Activated T-helper 1 cell treated with anti-CD3 and anti-CD28 coated beads, Interleukin-12 subunit alpha, Interleukin-12 subunit beta, Interleukin-2, Interleukin-4 antibody, amounts not matched to agents 30 ng/mL and 10 ng/mL and 1 ng/mL, durations not matched to agents 14 hours and 24 hours and 36 hours (primary cell): Measurements from ENCODE around the gene MLLT10. TPM values are rescaled to one million over a fixed set of nuclear protein-coding genes. Genes with fewer than 3 reads are reported as not detected.
A peak's percentile ranks its signal among the peaks of the same experiment; 100 is the strongest.
"Not testable (repeated sequence)": the region's sequence is repeated elsewhere in the genome, so short reads cannot be mapped to it uniquely, and the experiment has no call there.

Source experiments
- DNase-seq: peaks from one replicate; pipeline ENCODE4 v3.0.0; 2021; ENCODE audit warnings: low spot score
- H3K27ac Mint-ChIP-seq: one replicate; pipeline ENCODE4 v1.8.0; 2021; ENCODE audit warnings: mild to moderate bottlenecking, mixed read lengths
- H3K27me3 Mint-ChIP-seq: one replicate; pipeline ENCODE4 v1.8.0; 2022; ENCODE audit warnings: mild to moderate bottlenecking, moderate library complexity, mixed read lengths; ENCODE audit not compliant: insufficient read depth
- H3K36me3 Mint-ChIP-seq: one replicate; pipeline ENCODE4 v1.8.0; 2021; ENCODE audit warnings: low read depth, mixed read lengths
- H3K4me1 Mint-ChIP-seq: one replicate; pipeline ENCODE4 v1.8.0; 2021; ENCODE audit warnings: low read depth, mixed read lengths
- H3K4me3 Mint-ChIP-seq: one replicate; pipeline ENCODE4 v1.8.0; 2021; ENCODE audit warnings: mild to moderate bottlenecking, moderate library complexity, mixed read lengths
- H3K9me3 Mint-ChIP-seq: one replicate; pipeline ENCODE4 v1.8.0; 2021; ENCODE audit warnings: mixed read lengths
- intact Hi-C: fragments of 100-400 bp; cut with micrococcal nuclease; formaldehyde crosslinking; loops from one replicate; pipeline ENCODE4 v1.15.1; 2024
- total RNA-seq: library from RNA; stranded (reverse); gene quantifications from 2 replicates; pipeline ENCODE4 v1.2.3, GENCODE V29; 2022

Gene MLLT10
- total RNA-seq, 1 donor from 2014 or later: 43.1 TPM

DNA sequence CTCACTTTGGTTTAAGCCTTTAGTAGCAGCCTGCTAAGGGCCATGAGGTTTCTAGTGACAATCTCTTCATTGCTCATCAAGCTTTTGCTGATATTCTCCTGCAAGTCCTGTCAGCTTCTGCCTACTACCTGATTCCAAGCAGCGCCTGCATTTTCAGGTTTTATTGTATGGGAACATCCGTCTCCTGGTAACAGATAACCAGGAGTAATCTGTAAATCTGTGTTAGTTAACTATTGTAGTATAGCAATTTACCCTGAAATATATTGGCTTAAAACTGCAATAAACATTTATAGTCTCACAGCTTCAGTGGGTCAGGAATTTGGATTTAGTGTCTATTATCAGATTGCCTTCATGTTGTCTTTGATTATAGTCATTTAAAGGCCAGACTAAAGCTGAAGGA is 94.0 kb downstream of the MLLT10 start:
- no peak for DNase-seq
- intact Hi-C loops: no loop called here
- Mint-ChIP-seq H3K4me1 (peaks cover 32% of the 10 kb centered on the region), H3K36me3 (peaks cover 35% of the 10 kb centered on the region), H3K4me3 (no peak overlapping the region), H3K27me3 (no peaks in the 10 kb centered on the region), H3K27ac (no peak overlapping the region), H3K9me3 (no peaks in the 10 kb centered on the region)

DNA sequence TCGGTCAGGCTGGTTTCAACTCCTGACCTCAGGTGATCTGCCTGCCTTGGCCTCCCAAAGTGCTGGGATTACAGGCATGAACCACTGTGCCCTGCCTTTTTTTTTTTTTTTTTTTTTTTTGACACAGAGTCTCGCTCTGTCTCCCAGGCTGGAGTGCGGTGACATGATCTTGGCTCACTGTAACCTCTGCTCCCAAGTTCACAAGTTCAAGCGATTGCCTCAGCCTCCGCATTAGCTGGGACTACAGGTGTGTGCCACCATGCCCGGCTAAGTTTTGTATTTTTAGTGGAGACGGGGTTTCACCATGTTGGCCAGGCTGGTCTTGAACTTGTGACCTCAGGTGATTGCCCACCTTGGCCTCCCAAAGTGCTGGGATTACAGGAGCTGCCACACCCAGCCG is 94.6 kb downstream of the MLLT10 start:
- H3K4me3 Mint-ChIP-seq, intact Hi-C loops, DNase-seq, H3K27me3 Mint-ChIP-seq, H3K27ac Mint-ChIP-seq, H3K9me3 Mint-ChIP-seq: not testable (repeated sequence)
- Mint-ChIP-seq H3K4me1 (peaks cover 32% of the 10 kb centered on the region), H3K36me3 (peaks cover 35% of the 10 kb centered on the region)

DNA sequence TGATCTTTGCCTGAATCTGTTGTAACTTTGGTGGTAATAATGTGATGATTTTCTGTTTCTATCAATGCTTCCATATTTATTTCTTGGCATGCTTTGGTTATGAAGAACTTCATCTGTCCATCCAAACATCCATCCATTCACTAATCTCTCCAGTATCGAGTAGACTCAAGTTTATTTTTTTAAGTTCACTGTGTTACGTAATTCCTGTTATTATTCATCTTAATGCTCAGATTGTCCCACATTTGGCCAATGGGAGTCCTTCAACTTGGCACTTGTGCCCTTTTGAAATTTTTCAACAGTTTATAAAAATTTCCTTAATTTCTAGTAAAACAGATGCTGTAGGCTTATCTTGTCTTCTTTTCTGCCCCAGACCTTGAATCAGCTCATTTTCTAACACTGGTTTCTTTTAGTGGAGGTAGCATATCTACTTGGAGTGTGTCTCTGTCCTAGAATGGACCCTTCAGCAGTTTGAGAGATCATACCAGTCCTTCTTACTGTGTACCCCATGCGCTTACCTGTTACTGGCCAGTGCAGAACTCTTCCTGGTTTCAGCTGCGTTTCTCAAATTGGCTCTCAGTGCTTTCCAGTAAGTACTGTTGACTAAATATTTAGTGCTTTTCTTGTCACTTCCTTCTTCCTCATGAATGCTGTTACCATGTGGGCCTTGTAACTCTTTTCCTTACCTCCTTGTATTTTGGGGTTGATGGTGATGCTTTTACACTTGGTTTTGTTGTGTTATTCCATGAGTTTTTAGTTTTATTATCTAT is 100.8 kb downstream of the MLLT10 start:
- Mint-ChIP-seq H3K27ac (peak overlapping the region; percentile 41), H3K9me3 (no peaks in the 10 kb centered on the region), H3K4me1 (peaks cover 25% of the 10 kb centered on the region), H3K27me3 (no peaks in the 10 kb centered on the region), H3K36me3 (peaks cover 19% of the 10 kb centered on the region), H3K4me3 (no peak overlapping the region)
- no peak for DNase-seq
- intact Hi-C loops: loop anchor here (5.0 kb wide), 1 partner anchor 43 kb away; no protein-coding TSS in a partner anchor

DNA sequence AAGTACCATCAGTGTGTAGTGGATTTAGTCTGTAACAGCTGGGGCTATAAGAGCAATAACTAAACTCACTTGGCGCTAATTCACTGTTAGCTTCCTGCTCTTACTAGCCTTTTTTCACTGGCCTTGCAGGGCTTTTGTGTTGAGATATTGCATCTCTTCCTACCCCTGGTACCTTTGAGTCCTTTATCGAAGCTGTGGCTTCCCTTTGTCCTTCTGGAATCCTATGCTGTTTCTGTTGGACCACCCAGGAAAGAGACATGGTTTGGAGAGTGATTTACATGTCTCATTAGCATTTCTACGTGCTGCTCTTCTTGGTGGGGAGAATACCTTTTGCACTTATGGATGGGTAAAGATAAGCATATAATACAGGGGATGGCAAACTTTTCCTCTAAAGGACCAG is 103.8 kb downstream of the MLLT10 start:
- Mint-ChIP-seq H3K4me3 (no peak overlapping the region), H3K27me3 (no peaks in the 10 kb centered on the region), H3K9me3 (no peaks in the 10 kb centered on the region), H3K36me3 (peaks cover 12% of the 10 kb centered on the region), H3K27ac (peak overlapping the region; percentile 25), H3K4me1 (peaks cover 17% of the 10 kb centered on the region)
- intact Hi-C loops: loop anchor here (5.0 kb wide), 1 partner anchor 40 kb away; no protein-coding TSS in a partner anchor
- no peak for DNase-seq

DNA sequence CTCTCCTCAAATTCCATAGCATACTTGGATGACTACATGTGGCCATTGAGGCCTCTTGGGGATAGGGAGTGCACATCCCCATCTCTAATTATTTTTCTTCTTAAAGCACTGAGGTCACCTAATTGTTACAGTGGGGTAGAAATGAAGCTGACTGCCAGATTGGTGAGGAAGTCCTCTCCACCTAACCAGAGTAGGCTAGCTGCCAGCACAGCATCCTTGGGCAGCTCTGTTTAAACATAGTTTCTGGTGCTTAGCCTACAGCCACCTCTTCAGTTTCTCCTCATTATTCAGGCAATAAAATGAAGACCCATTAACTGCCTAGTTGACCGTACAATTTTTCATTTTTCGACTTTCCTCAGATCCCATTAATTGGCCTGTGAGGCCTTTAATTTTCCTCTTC is 104.6 kb downstream of the MLLT10 start:
- Mint-ChIP-seq H3K27me3 (no peaks in the 10 kb centered on the region), H3K4me1 (peaks cover 17% of the 10 kb centered on the region), H3K36me3 (peaks cover 13% of the 10 kb centered on the region), H3K9me3 (no peaks in the 10 kb centered on the region), H3K4me3 (no peak overlapping the region), H3K27ac (no peak overlapping the region)
- intact Hi-C loops: loop anchor here (5.0 kb wide), 1 partner anchor 39 kb away; no protein-coding TSS in a partner anchor
- DNase-seq: no peak

DNA sequence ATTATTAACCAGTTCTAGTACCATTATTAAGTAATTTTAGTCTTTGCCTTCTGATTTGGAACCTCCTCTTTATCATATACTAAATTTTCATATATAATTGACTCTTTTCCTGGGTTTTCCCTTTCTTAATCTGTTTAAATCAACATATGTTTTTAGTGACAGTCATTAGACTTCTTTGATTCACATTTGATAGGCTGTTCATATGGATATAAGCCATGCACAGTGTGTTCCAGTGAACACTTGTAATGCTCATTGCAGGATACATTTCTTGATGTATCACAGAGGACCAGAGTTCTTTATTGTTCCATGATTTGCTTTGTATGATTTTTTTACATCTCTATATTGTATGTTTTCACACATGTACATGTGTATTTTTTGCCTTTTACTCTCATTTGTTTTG is 114.0 kb downstream of the MLLT10 start:
- peaks cover 14% of the 10 kb centered on the region for H3K36me3 Mint-ChIP-seq
- no peaks in the 10 kb centered on the region for H3K27me3 Mint-ChIP-seq
- H3K4me3 Mint-ChIP-seq: no peak overlapping the region
- intact Hi-C loops: no loop called here
- H3K4me1 Mint-ChIP-seq: peaks cover 19% of the 10 kb centered on the region
- no peak for DNase-seq
- H3K9me3 Mint-ChIP-seq: peaks cover 8% of the 10 kb centered on the region
- H3K27ac Mint-ChIP-seq: no peak overlapping the region

DNA sequence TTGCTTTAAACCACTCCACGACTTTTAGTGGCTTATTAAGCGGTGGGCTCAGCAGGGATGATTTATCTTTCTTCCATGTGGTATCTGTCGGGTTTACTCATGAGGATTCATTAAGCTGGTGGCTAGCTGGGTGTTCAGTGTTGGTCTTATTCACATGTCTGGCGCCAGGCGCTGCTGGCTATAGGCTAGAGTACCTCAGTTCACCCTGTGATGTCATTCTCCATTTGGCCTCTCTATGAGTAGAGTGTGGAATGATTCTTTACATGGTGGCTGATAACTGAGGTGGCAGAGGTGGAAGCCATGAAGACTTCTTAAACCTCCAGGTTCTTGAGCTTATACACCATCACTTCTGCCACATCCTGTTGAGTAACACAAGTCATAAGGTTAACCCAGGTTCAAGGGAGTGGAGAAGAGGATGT is 115.4 kb downstream of the MLLT10 start:
- no peak for DNase-seq
- H3K9me3 Mint-ChIP-seq: peaks cover 8% of the 10 kb centered on the region
- peaks cover 13% of the 10 kb centered on the region for H3K36me3 Mint-ChIP-seq
- peak overlapping the region; percentile 48 for H3K4me3 Mint-ChIP-seq
- H3K4me1 Mint-ChIP-seq: peaks cover 19% of the 10 kb centered on the region
- peak overlapping the region; percentile 85 for H3K27ac Mint-ChIP-seq
- intact Hi-C loops: no loop called here
- no peaks in the 10 kb centered on the region for H3K27me3 Mint-ChIP-seq

DNA sequence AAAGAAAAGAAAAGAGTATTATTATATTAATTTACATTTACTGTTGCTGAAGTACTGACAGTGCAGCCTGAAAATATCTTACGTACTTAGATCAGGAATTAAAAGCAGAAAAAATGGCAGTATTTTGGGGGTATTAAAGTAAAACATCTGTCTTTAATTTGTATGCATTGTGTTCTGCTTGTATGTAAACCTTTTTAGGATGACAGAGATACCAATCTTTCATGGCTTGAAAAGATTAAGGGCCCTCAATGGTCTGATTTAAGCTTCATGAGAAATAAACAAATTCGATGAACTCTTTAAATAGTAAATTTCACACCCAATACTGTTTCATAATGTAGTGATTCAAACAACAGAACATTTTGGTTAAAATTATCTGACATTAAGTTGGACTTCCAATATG is 116.3 kb downstream of the MLLT10 start:
- Mint-ChIP-seq H3K9me3 (peaks cover 8% of the 10 kb centered on the region), H3K27ac (no peak overlapping the region), H3K27me3 (no peaks in the 10 kb centered on the region), H3K36me3 (peaks cover 13% of the 10 kb centered on the region), H3K4me3 (no peak overlapping the region), H3K4me1 (peaks cover 19% of the 10 kb centered on the region)
- DNase-seq: no peak
- intact Hi-C loops: no loop called here

DNA sequence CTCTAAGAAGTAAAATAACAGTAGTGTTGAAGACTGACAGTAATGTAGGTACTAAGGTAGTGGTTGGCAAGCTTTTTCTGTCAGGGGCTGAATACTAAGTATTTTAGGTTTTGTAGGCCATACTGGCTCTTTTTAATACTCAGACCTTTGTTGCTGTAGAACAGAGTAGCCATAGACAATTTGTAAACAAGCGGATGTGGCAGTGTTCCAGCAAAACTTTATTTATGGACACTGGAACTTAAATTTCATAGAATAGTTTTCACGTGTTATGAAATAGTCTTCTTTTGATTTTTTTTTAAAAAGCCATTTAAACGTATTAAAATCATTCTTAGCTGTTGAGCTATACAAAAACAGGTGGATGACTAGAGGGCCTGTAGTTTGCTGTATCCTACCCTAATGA is 121.2 kb downstream of the MLLT10 start:
- H3K4me3 Mint-ChIP-seq: no peak overlapping the region
- no peak for DNase-seq
- no peaks in the 10 kb centered on the region for H3K27me3 Mint-ChIP-seq
- no peaks in the 10 kb centered on the region for H3K9me3 Mint-ChIP-seq
- intact Hi-C loops: no loop called here
- no peaks in the 10 kb centered on the region for H3K4me1 Mint-ChIP-seq
- H3K27ac Mint-ChIP-seq: no peak overlapping the region
- no peaks in the 10 kb centered on the region for H3K36me3 Mint-ChIP-seq

DNA sequence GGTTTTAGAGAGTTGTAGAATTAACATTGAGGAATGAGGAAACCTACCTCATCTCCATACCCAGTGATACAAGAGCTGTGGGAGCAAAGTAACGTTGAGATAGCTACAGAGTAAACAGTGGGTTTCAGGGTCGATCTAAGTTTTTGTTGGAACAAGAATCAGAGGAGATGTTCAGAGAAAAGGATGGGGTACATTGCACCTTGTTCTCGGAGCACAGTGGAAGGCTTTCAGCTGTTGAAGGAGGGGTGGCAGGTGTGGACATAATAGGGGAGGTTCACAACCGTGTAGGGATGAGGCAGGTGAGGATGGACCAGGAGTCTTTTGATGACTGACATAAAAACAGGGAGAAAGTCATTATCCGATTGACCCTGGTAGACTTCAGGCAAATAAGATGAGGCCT is 121.7 kb downstream of the MLLT10 start:
- H3K4me1 Mint-ChIP-seq: no peaks in the 10 kb centered on the region

DNA sequence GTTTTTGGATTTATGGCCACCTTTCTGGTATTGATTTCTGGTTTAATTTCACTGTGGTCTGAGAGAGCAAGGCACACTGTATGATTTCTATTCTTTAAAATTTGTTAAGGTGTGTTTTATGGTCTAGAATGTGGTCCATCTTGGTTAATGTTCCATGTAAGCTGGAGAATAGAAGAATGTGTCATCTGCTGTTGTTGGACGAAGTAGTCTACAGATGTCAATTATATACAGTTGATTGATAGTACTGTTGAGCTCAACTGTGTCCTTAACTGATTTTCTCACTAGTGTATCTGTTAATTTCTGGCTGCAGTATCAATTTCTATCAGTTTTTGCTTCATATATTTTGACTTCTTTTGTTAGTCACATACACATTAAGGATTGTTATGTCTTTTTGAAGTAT is 127.1 kb downstream of the MLLT10 start:
- Mint-ChIP-seq H3K4me3 (no peak overlapping the region), H3K9me3 (no peaks in the 10 kb centered on the region), H3K27ac (no peak overlapping the region), H3K27me3 (no peaks in the 10 kb centered on the region), H3K36me3 (peaks cover 3% of the 10 kb centered on the region), H3K4me1 (peaks cover 9% of the 10 kb centered on the region)
- no peak for DNase-seq
- intact Hi-C loops: no loop called here

More for the DNA sequence above, 121.7 kb downstream of the MLLT10 start:
- Mint-ChIP-seq H3K27me3 (no peaks in the 10 kb centered on the region), H3K4me3 (no peak overlapping the region), H3K27ac (no peak overlapping the region), H3K36me3 (no peaks in the 10 kb centered on the region), H3K9me3 (no peaks in the 10 kb centered on the region)
- DNase-seq: no peak
- intact Hi-C loops: no loop called here

DNA sequence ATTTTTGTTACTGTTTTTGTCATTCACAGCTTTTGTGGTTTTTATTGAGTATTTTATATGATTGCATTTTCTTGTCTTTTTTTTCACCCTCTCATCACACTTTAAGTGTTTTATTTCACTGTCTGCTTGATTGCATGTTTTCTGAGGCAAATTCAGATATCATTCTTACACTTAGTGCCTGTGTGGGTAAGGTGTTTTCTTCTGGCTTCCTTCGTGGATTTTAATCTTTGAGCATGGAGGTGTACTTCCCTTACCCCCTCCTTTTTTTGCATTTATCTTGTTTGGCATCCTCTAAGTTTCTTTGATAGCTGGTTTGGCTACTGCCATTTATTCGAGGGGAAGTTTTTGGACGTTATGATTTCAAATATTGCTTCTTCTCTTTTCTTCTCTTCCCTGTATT is 127.9 kb downstream of the MLLT10 start:
- Mint-ChIP-seq H3K27me3 (no peaks in the 10 kb centered on the region), H3K36me3 (peaks cover 3% of the 10 kb centered on the region), H3K4me3 (no peak overlapping the region), H3K4me1 (peaks cover 12% of the 10 kb centered on the region), H3K27ac (no peak overlapping the region), H3K9me3 (no peaks in the 10 kb centered on the region)
- no peak for DNase-seq
- intact Hi-C loops: no loop called here

DNA sequence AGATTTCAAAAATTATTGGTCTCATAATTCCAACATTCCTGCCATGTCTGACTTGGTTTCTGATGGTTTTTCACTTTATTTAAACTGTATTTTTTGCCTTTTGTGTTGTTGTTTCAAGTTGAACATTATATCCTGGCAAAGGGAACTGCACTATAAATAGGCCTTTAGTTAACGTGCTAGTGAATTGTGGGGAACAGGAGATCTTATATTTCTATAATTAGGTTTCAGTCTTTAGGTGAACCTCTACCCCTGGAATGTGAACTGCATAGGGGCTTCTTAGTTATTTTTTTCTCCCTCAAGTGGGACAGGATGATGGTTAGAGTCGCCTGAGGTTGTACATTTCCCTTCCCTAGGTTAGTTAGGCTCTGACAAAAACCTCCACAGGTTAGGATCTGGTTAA is 128.6 kb downstream of the MLLT10 start:
- Mint-ChIP-seq H3K36me3 (peaks cover 3% of the 10 kb centered on the region), H3K27ac (no peak overlapping the region), H3K4me3 (no peak overlapping the region), H3K4me1 (peaks cover 16% of the 10 kb centered on the region), H3K27me3 (no peaks in the 10 kb centered on the region), H3K9me3 (no peaks in the 10 kb centered on the region)
- no peak for DNase-seq
- intact Hi-C loops: no loop called here
